ENCODE data around the gene FRAS1. TPM values are rescaled to one million over a fixed set of nuclear protein-coding genes. Genes with fewer than 3 reads are reported as not detected.

FRAS1 gene
- total and polyA plus RNA-seq, 5 experiments from 2014 or later: 0.02 to 0.06 TPM; not detected in 3

- H3K27ac Mint-ChIP-seq: no peak overlapping the region
Observed at GRCh38 chr4:78568640-78569305, 511.6 kb downstream of the FRAS1 start.

GRCh38 chr4:78569306-78569821 lies 512.2 kb downstream of the FRAS1 start:
- H3K27me3 Mint-ChIP-seq: peaks cover 0 to 6% (median 0%) of the 10 kb centered on the region in 5 donors
- no peaks in the 10 kb centered on the region for H3K9me3 Mint-ChIP-seq
- H3K4me1 Mint-ChIP-seq: no peaks in the 10 kb centered on the region
- H3K4me3 Mint-ChIP-seq: no peak overlapping the region
- POLR2A ChIA-PET: no interaction called here
- H3K36me3 Mint-ChIP-seq: no peaks in the 10 kb centered on the region
- no peak for ATAC-seq
- no peak for DNase-seq
- no peak overlapping the region for H3K27ac Mint-ChIP-seq

More at GRCh38 chr4:78568640-78569305, 511.6 kb downstream of the FRAS1 start:
- DNase-seq (no peak), ATAC-seq (no peak)
- peaks cover 0 to 6% (median 0%) of the 10 kb centered on the region in 5 donors for H3K27me3 Mint-ChIP-seq
- H3K4me1 Mint-ChIP-seq: no peaks in the 10 kb centered on the region
- POLR2A ChIA-PET: no interaction called here
- no peak overlapping the region for H3K4me3 Mint-ChIP-seq
- H3K36me3 Mint-ChIP-seq: no peaks in the 10 kb centered on the region
- H3K9me3 Mint-ChIP-seq: no peaks in the 10 kb centered on the region

- no peaks in the 10 kb centered on the region for H3K36me3 Mint-ChIP-seq
- no peak overlapping the region for H3K27ac Mint-ChIP-seq
- no peak overlapping the region for H3K4me3 Mint-ChIP-seq
- POLR2A ChIA-PET: no interaction called here
- ATAC-seq (no peak), DNase-seq (no peak)
- no peaks in the 10 kb centered on the region for H3K9me3 Mint-ChIP-seq
- H3K27me3 Mint-ChIP-seq: peaks cover 0 to 4% (median 0%) of the 10 kb centered on the region in 5 donors
- H3K4me1 Mint-ChIP-seq: no peaks in the 10 kb centered on the region
Observed at GRCh38 chr4:78570117-78570516, 513.0 kb downstream of the FRAS1 start.

GRCh38 chr4:78571804-78572203 lies 514.7 kb downstream of the FRAS1 start:
- DNase-seq (no peak), ATAC-seq (no peak)
- no peaks in the 10 kb centered on the region for H3K36me3 Mint-ChIP-seq
- H3K4me3 Mint-ChIP-seq: no peak overlapping the region
- H3K27ac Mint-ChIP-seq: no peak overlapping the region
- POLR2A ChIA-PET: no interaction called here
- H3K4me1 Mint-ChIP-seq: no peaks in the 10 kb centered on the region
- H3K27me3 Mint-ChIP-seq: peaks cover 0 to 4% (median 1%) of the 10 kb centered on the region in 5 donors
- H3K9me3 Mint-ChIP-seq: peaks cover 0 to 4% (median 0%) of the 10 kb centered on the region in 9 donors

GRCh38 chr4:78578674-78579425 lies 521.7 kb downstream of the FRAS1 start:
- POLR2A ChIA-PET: no interaction called here
- Mint-ChIP-seq H3K36me3 (no peaks in the 10 kb centered on the region), H3K4me3 (no peak overlapping the region), H3K4me1 (no peaks in the 10 kb centered on the region), H3K27me3 (peaks cover 0 to 6% (median 0%) of the 10 kb centered on the region in 5 donors), H3K27ac (no peak overlapping the region), H3K9me3 (peaks cover 0 to 4% (median 0%) of the 10 kb centered on the region in 9 donors)
- DNase-seq (no peak), ATAC-seq (no peak)

- DNase-seq: no peak
Observed at GRCh38 chr4:78581618-78582017, 524.5 kb downstream of the FRAS1 start.

GRCh38 chr4:78584863-78585547 lies 527.9 kb downstream of the FRAS1 start:
- POLR2A ChIA-PET: no interaction called here

More at GRCh38 chr4:78581618-78582017, 524.5 kb downstream of the FRAS1 start:
- peak overlapping the region in 1 of 10 donors; percentile 16 for H3K27ac Mint-ChIP-seq
- H3K9me3 Mint-ChIP-seq: peaks cover 0 to 3% (median 0%) of the 10 kb centered on the region in 9 donors
- H3K4me3 Mint-ChIP-seq: no peak overlapping the region
- H3K27me3 Mint-ChIP-seq: peaks cover 0 to 6% (median 0%) of the 10 kb centered on the region in 5 donors
- POLR2A ChIA-PET: no interaction called here
- no peaks in the 10 kb centered on the region for H3K36me3 Mint-ChIP-seq
- ATAC-seq: no peak
- no peaks in the 10 kb centered on the region for H3K4me1 Mint-ChIP-seq

GRCh38 chr4:78585633-78586032 lies 528.5 kb downstream of the FRAS1 start:
- H3K4me1 Mint-ChIP-seq: peaks cover 0 to 7% (median 0%) of the 10 kb centered on the region in 4 donors
- H3K27me3 Mint-ChIP-seq: peaks cover 0 to 2% (median 0%) of the 10 kb centered on the region in 5 donors
- no peak for DNase-seq
- H3K4me3 Mint-ChIP-seq: no peak overlapping the region
- POLR2A ChIA-PET: no interaction called here
- no peak overlapping the region for H3K27ac Mint-ChIP-seq
- no peak for ATAC-seq
- no peaks in the 10 kb centered on the region for H3K36me3 Mint-ChIP-seq
- peaks cover 0 to 3% (median 0%) of the 10 kb centered on the region in 9 donors for H3K9me3 Mint-ChIP-seq

More at GRCh38 chr4:78584863-78585547, 527.9 kb downstream of the FRAS1 start:
- H3K36me3 Mint-ChIP-seq: no peaks in the 10 kb centered on the region
- no peak for DNase-seq
- no peak overlapping the region for H3K27ac Mint-ChIP-seq
- peaks cover 0 to 3% (median 0%) of the 10 kb centered on the region in 9 donors for H3K9me3 Mint-ChIP-seq
- peaks cover 0 to 4% (median 0%) of the 10 kb centered on the region in 5 donors for H3K27me3 Mint-ChIP-seq
- peaks cover 0 to 7% (median 0%) of the 10 kb centered on the region in 4 donors for H3K4me1 Mint-ChIP-seq
- ATAC-seq: no peak
- no peak overlapping the region for H3K4me3 Mint-ChIP-seq

GRCh38 chr4:78588894-78589545 lies 531.9 kb downstream of the FRAS1 start:
- DNase-seq (no peak), ATAC-seq (no peak)
- peaks cover 0 to 3% (median 0%) of the 10 kb centered on the region in 9 donors for H3K9me3 Mint-ChIP-seq
- POLR2A ChIA-PET: no interaction called here
- H3K4me3 Mint-ChIP-seq: no peak overlapping the region
- no peaks in the 10 kb centered on the region for H3K27me3 Mint-ChIP-seq
- H3K36me3 Mint-ChIP-seq: no peaks in the 10 kb centered on the region
- no peak overlapping the region for H3K27ac Mint-ChIP-seq
- peaks cover 0 to 7% (median 0%) of the 10 kb centered on the region in 4 donors for H3K4me1 Mint-ChIP-seq

GRCh38 chr4:78591404-78591803 lies 534.3 kb downstream of the FRAS1 start:
- no peak overlapping the region for H3K27ac Mint-ChIP-seq
- peaks cover 0 to 7% (median 0%) of the 10 kb centered on the region in 4 donors for H3K4me1 Mint-ChIP-seq
- H3K27me3 Mint-ChIP-seq: no peaks in the 10 kb centered on the region
- ATAC-seq: no peak
- H3K4me3 Mint-ChIP-seq: no peak overlapping the region
- H3K9me3 Mint-ChIP-seq: no peaks in the 10 kb centered on the region
- POLR2A ChIA-PET: interaction anchor here (0.6 kb wide), 1 partner anchor 184 kb away, joined by 6 read pairs; no protein-coding TSS in a partner anchor
- no peaks in the 10 kb centered on the region for H3K36me3 Mint-ChIP-seq
- DNase-seq: no peak

GRCh38 chr4:78592088-78592783 lies 535.1 kb downstream of the FRAS1 start:
- H3K36me3 Mint-ChIP-seq: no peaks in the 10 kb centered on the region
- POLR2A ChIA-PET: no interaction called here
- no peaks in the 10 kb centered on the region for H3K27me3 Mint-ChIP-seq
- H3K4me3 Mint-ChIP-seq: no peak overlapping the region
- no peaks in the 10 kb centered on the region for H3K9me3 Mint-ChIP-seq
- peaks cover 0 to 7% (median 0%) of the 10 kb centered on the region in 4 donors for H3K4me1 Mint-ChIP-seq
- H3K27ac Mint-ChIP-seq: peak overlapping the region in 1 of 10 donors; percentile 21
- no peak for DNase-seq
- ATAC-seq: no peak

Data from naive thymus-derived CD8-positive, alpha-beta T cell (primary cell).